Activated B cell treated with CpG ODN at 0.5 μM for 24 hours (primary cell): Measurements from ENCODE around the gene EGFR. TPM values are rescaled to one million over a fixed set of nuclear protein-coding genes. Genes with fewer than 3 reads are reported as not detected.

Experiments
- ATAC-seq: fragments of 200-7000 bp; cut with Tn5 transposase; one replicate; pipeline ENCODE4 v1.10.0; 2021; ENCODE audit warnings: low read depth, mild to moderate bottlenecking, moderate library complexity
- CTCF ChIA-PET: fragments of 350-600 bp; sonication (Branson Sonifier 250); formaldehyde crosslinking; loops from one replicate; lab custom pipeline; 2021; ENCODE audit warnings: antibody characterized with exemption; lab: Charles Lee
- POLR2A ChIA-PET: fragments of 350-600 bp; sonication (Branson Sonifier 250); formaldehyde crosslinking; loops from one replicate; lab custom pipeline; 2021; ENCODE audit warnings: antibody characterized with exemption; lab: Charles Lee
- DNase-seq: peaks from one replicate; pipeline ENCODE4 v3.0.0; 2022
- H3K27ac Mint-ChIP-seq: one replicate; pipeline ENCODE4 v1.8.0; 2020; ENCODE audit warnings: mixed read lengths
- H3K27me3 Mint-ChIP-seq: one replicate; pipeline ENCODE4 v1.8.0; 2021; ENCODE audit warnings: mixed read lengths
- H3K36me3 Mint-ChIP-seq: one replicate; pipeline ENCODE4 v1.8.0; 2021; ENCODE audit warnings: low read depth, mixed read lengths
- H3K4me1 Mint-ChIP-seq: one replicate; pipeline ENCODE4 v1.8.0; 2021; ENCODE audit warnings: mixed read lengths
- H3K4me3 Mint-ChIP-seq: one replicate; pipeline ENCODE4 v1.8.0; 2020; ENCODE audit warnings: mild to moderate bottlenecking, mixed read lengths
- H3K9me3 Mint-ChIP-seq: one replicate; pipeline ENCODE4 v1.8.0; 2020; ENCODE audit warnings: mixed read lengths
- intact Hi-C: fragments of 100-400 bp; cut with micrococcal nuclease; formaldehyde crosslinking; loops from one replicate; pipeline ENCODE4 v1.15.1; 2024
- total RNA-seq: library from RNA; stranded (reverse); gene quantifications from 2 replicates; pipeline ENCODE4 v1.2.3, GENCODE V29; 2022
- TF ChIP-seq, protein P1 (sequence below): fragments of 200-600 bp; IDR thresholded peaks from one replicate; pipeline ENCODE4 v1.8.0; 2022; ENCODE audit warnings: antibody characterized with exemption, mild to moderate bottlenecking

The EGFR gene
- total RNA-seq, 1 donor from 2014 or later: not detected

DNA sequence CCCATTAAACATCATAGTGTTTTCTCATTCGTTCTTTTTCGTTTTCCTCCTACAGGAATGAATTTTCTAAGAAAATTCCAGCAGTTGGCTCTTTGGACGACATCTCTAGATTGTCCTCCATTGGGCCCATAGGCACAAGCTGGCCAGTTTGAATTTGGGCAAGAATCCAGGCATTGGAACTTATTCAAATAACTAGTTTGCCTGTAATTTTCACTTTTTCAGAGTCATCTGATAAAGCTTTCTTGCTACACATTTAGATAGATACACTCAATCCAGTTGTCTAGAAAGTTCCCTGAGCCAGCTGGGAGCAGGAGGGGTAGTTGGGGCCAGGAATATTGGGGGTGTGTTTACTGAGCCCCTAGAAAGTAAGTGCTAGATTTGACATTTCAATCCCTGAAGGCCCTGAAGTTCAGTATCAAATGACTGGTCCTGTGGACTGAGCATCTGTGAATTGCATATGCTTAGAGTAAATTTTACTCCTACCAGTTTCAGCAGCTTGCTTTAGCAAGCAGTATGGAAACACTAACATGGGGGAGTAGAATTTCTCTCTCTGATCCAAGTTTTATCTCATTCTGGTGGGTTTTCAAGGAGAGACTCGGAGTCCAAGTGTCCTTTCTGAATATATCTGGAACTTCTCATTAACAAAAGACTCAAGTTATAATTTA lies 5.2 kb downstream of the EGFR start:
- Mint-ChIP-seq H3K27ac (no peak overlapping the region), H3K36me3 (no peaks in the 10 kb centered on the region), H3K4me3 (no peak overlapping the region), H3K27me3 (peaks cover 30% of the 10 kb centered on the region), H3K9me3 (no peaks in the 10 kb centered on the region), H3K4me1 (no peaks in the 10 kb centered on the region)
- intact Hi-C loops: no loop called here
- ATAC-seq (no peak), DNase-seq (no peak)
- POLR2A ChIA-PET: no interaction called here
- TF ChIP-seq, protein P1, sequence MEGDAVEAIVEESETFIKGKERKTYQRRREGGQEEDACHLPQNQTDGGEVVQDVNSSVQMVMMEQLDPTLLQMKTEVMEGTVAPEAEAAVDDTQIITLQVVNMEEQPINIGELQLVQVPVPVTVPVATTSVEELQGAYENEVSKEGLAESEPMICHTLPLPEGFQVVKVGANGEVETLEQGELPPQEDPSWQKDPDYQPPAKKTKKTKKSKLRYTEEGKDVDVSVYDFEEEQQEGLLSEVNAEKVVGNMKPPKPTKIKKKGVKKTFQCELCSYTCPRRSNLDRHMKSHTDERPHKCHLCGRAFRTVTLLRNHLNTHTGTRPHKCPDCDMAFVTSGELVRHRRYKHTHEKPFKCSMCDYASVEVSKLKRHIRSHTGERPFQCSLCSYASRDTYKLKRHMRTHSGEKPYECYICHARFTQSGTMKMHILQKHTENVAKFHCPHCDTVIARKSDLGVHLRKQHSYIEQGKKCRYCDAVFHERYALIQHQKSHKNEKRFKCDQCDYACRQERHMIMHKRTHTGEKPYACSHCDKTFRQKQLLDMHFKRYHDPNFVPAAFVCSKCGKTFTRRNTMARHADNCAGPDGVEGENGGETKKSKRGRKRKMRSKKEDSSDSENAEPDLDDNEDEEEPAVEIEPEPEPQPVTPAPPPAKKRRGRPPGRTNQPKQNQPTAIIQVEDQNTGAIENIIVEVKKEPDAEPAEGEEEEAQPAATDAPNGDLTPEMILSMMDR: no peak
- CTCF ChIA-PET: no interaction called here

DNA sequence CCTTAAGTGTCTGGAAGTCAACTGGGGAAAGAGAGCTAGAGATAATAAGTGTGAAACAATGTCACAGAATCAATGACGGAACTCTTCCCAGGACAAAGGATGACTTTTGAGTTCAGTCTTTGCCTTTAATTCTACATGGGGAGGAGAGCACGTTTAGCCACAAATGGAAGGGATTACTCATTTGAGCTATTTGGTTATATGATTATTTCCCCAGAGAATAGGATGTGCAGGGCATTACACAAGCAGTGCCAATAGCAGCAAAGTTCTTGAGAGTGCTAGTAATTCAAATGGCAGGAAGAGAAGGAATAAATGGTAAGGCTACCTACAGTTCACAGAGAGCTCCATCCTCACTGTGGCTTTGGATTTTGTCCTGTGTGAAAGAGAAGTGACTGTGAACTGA lies 6.0 kb downstream of the EGFR start:
- Mint-ChIP-seq H3K27me3 (peaks cover 30% of the 10 kb centered on the region), H3K9me3 (no peaks in the 10 kb centered on the region), H3K4me1 (no peaks in the 10 kb centered on the region), H3K27ac (no peak overlapping the region), H3K36me3 (no peaks in the 10 kb centered on the region), H3K4me3 (no peak overlapping the region)
- TF ChIP-seq, protein P1: no peak
- intact Hi-C loops: no loop called here
- ChIA-PET POLR2A (no interaction called here), CTCF (no interaction called here)
- ATAC-seq: no peak
- no peak for DNase-seq

DNA sequence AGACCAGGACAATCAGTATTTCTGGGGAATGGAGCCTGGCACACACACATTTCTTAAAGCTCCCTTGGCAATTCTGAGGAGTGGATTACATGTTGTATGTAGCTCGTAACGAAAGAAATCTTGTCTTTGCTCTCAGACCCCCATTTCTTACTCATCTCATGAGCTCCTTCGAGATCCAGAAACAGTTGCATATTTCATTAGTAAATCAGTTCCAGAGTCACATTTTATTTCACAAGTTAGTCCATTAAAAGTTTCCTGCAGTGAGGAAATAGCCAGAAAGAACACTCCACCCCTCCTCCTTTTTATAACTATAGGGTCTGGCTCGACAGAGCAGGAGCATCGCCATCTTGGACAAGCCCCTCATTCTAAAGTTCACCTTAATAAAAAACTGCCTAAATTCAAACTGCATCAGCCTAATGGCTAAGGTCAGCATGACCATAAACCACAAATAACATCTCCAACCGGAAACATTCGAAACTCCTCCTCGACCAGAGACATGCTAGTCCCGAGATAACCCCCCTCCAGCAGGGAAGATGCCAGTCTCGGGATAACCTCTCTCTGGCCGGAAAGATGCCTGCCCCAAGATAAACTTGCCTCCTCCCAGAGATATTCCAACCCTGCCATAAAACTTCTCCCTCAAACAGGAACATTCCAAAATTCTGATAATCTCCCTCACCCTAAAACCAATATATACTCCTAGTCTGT lies 7.4 kb downstream of the EGFR start:
- ATAC-seq (no peak), DNase-seq (no peak)
- Mint-ChIP-seq H3K9me3 (no peaks in the 10 kb centered on the region), H3K27ac (no peak overlapping the region), H3K4me1 (no peaks in the 10 kb centered on the region), H3K4me3 (no peak overlapping the region), H3K27me3 (peaks cover 24% of the 10 kb centered on the region), H3K36me3 (no peaks in the 10 kb centered on the region)
- CTCF ChIA-PET: no interaction called here
- TF ChIP-seq, protein P1: no peak
- intact Hi-C loops: no loop called here
- POLR2A ChIA-PET: no interaction called here

DNA sequence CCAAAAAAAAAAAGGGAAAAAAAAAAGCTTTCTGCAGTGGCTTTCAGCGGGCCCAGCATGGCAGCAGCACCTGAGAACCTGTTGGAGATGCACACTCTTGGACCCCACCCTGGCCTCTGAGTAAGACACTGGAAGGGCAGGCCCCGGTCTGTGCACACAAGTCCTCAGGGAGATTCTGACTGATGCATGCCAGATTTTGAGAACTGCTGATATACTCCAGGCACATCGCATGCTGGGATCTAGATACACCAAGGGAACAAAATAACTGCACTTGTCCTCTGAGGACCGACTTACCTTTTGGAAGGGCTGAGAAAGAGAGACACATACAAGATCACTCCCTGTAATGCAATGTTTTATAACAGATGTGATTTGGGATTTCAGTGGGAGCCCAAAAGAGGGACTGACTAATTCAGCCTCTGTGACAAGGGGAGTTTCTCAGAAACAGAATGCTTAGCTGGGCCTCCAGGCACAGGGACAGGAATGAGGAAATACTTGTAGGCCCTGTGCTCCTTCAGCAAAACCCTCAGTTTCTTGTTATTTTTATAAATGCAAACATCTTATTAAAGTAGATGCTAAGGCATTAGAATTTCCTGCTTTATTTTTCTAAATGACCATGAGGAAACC lies 8.2 kb downstream of the EGFR start:
- peaks cover 17% of the 10 kb centered on the region for H3K27me3 Mint-ChIP-seq
- DNase-seq (no peak), ATAC-seq (no peak)
- POLR2A ChIA-PET: no interaction called here
- TF ChIP-seq, protein P1: no peak
- H3K36me3 Mint-ChIP-seq: no peaks in the 10 kb centered on the region
- CTCF ChIA-PET: no interaction called here
- no peak overlapping the region for H3K27ac Mint-ChIP-seq
- intact Hi-C loops: no loop called here
- H3K4me3 Mint-ChIP-seq: no peak overlapping the region
- no peaks in the 10 kb centered on the region for H3K9me3 Mint-ChIP-seq
- H3K4me1 Mint-ChIP-seq: no peaks in the 10 kb centered on the region

DNA sequence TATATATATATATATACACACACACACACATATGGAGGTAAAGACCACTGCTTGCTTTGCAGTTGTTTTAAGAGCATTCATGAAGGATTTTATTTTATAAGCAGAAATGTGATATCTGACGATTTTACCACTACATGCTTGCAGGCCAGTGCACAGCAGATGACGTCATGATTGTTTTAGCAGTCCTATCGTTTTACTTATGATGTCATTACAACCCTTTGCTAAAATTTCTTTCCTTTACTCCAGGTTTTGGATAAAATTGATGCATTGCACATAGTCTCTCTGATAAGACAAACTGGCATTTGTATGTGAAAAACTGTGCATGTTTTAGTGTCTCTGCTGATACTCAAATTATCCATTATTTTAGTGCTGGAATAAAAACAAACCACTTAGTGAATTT lies 9.2 kb downstream of the EGFR start:
- Mint-ChIP-seq H3K4me1 (no peaks in the 10 kb centered on the region), H3K4me3 (no peak overlapping the region), H3K9me3 (no peaks in the 10 kb centered on the region), H3K27ac (no peak overlapping the region), H3K27me3 (peaks cover 12% of the 10 kb centered on the region), H3K36me3 (no peaks in the 10 kb centered on the region)
- intact Hi-C loops: no loop called here
- TF ChIP-seq, protein P1: no peak
- ChIA-PET POLR2A (no interaction called here), CTCF (no interaction called here)
- ATAC-seq (no peak), DNase-seq (no peak)
